CD4-positive, alpha-beta T cell treated with Interleukin-4 for 4 hours (primary cell): Measurements from ENCODE around the gene METAP1.
"Not testable (repeated sequence)": the region's sequence is repeated elsewhere in the genome, so short reads cannot be mapped to it uniquely, and the experiment has no call there.

ENCODE experiments used
- DNase-seq: peaks from one replicate; pipeline ENCODE4 v3.0.0-alpha.2; 2020

METAP1 gene

DNA sequence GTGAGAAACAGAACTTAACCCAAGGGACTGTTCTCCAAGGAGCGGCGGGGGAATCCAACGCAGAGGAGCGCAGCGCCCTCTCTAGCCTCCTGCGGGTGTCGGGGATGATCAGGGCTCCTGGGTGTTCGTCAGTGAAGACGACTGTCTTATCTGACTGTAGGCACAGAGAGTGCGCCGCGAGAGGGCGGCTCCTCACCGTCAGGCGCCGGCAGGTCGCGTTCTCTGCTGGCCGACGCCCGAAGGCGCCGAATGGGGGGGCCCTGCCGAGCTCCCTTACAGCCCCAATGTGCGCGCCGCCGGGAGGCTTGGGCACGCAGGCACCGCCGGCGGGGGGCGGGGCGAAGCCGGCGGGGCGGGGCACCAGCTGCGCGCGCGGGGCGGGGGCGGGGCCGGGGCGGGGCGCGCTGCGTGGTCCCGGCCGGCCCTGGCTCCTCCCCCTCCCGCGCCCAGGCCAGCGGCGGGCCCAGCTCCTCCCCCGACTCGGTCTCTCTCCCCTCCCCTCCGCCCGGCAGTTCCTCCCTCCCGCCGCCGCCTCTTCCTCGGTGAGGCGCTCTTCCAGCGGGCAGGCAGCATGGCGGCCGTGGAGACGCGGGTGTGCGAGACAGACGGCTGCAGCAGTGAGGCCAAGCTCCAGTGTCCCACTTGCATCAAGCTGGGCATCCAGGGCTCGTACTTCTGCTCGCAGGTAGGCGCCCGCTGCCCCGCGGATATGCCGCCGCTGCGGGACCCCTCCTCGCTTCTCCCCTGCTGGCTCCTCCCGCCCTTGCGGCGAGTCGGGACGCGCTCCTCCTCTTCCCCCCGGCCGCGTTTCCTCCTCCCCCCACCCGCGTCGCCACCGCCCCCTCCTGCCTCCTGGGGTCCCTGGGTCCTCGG, at the start of gene METAP1:
TSS of gene METAP1 (plus strand) at position 539 of the 873 bp plus-strand sequence. CDS start at position 572, 33 bp downstream.
- DNase-seq: peak; percentile 98

DNA sequence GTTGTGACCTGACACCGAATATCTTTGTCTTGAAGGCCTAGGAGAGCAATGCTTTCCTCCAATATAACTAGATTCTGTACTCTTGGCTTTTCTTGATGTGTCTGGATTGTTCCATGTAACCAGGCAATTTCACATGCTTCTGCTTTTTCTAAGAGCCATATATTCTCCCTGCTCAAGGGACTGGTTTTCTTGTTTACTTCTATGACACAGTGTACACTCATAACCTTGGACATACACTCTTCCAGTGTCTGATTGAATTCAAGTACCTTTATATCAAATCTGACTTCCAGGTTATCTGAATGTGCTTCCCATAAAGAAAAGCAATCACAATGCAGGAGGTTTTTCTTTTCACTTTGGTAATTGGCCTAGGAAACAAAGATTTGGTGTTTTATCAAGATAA, 49.2 kb upstream of the METAP1 start:
- no peak for DNase-seq

DNA sequence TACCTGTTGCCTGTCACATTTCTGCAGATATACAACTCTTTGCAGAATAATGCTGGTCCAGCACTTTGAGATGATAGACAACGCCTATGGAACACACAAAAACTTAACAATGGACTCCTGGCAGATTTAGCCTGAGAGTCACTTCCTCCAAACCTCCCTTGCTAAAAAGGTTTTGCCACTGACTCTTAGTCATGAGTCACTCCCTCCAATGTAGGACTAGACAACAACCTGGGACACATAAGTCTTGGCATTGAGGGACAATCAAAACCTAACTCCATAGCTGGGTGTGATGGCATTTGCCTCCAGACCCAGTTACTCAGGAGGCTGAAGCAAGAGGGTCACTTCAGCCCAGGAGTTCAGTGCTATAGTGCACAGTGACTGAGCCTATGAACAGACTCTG, 44.6 kb upstream of the METAP1 start:
- no peak for DNase-seq

DNA sequence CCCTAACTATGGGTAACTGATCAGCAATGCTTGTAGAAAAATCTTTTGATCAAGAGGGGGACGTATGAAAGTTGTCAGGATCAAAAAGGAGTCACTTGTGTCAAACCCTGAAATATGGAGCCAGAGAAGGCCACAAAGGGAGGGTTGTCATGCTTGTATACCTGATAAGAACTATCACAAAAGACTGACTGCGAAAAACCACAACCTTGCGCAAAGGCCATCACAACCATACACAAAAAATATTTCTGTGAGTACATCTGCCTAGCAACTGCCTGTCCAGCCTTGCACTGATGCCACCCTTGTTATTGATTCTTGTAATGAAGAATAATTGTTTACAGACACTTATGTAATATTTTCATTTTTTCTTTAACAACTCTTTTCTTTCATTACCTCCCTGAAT, 43.8 kb upstream of the METAP1 start:
- no peak for DNase-seq

DNA sequence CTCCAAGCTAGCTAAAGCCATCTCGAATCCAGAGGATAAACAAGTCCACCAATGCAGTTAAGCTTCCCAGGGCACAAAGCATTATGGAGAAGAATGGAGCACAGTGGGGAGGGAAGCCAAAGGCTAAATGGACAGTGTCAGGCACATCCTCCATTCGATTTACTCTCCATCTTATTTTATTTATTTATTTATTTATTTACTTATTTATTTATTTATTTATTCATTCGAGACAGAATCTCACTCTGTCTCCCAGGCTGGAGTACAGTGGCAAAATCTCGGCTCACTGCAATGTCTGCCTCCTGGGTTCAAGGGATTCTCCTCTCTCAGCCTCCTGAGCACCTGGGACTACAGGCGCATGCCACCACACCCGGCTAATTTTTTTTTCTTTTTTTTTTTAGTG, 40.3 kb upstream of the METAP1 start:
- DNase-seq: no peak

DNA sequence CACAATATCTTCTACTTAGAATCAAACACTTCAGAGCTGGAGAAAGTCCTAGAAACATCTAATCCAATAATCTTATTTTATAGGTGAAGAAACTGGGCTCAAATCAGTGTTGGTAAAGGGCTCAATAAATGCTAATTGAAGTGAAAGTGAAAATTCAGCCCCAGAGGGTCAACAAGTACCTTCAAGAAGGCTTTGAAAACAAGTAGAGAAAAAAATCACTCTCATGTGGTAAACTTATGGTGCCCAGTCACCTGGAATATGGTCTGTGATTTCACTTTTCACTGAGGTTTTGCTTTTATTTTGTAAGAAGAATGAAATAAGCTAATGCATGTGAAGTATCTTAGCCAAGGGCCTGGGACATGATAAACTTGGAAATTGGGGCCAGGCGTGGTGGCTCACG, 37.5 kb upstream of the METAP1 start:
- DNase-seq: no peak

DNA sequence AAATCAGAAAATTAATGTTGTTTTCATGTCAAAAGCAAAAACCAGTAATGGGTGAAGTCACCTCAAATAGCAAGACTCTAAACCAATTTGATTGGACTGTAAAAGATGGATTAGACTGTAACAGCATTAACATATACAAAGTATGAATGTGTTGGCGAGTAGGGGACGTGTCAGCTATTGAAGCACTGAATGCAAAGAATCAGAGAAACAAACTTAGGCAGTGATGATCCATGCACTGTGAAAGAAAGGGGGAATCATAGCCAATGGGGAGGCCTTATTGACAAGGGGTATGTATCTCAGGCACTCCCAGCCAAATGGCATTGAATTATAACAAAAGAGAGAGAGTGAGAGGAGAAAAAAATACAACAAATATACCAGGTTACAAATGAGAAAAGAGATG, 36.1 kb upstream of the METAP1 start:
- no peak for DNase-seq

DNA sequence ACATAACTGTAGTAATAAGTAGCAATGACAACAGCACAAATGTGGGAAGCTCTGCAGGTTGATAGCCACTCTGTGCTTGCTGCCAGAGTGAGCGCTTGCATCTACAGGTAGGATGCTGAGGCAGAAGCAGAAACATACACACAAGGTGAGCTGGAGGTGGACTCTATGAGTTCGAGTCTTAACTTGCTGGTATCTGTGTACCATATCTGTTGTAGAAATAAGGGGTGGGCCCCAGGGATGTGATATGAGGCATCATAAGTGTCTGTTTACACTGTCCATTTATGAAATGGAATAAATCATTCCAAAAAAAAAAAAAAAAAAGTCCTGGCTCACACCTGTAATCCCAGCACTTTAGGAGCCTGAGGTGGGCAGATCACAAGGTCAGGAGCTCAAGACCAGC, 33.8 kb upstream of the METAP1 start:
- DNase-seq: no peak

DNA sequence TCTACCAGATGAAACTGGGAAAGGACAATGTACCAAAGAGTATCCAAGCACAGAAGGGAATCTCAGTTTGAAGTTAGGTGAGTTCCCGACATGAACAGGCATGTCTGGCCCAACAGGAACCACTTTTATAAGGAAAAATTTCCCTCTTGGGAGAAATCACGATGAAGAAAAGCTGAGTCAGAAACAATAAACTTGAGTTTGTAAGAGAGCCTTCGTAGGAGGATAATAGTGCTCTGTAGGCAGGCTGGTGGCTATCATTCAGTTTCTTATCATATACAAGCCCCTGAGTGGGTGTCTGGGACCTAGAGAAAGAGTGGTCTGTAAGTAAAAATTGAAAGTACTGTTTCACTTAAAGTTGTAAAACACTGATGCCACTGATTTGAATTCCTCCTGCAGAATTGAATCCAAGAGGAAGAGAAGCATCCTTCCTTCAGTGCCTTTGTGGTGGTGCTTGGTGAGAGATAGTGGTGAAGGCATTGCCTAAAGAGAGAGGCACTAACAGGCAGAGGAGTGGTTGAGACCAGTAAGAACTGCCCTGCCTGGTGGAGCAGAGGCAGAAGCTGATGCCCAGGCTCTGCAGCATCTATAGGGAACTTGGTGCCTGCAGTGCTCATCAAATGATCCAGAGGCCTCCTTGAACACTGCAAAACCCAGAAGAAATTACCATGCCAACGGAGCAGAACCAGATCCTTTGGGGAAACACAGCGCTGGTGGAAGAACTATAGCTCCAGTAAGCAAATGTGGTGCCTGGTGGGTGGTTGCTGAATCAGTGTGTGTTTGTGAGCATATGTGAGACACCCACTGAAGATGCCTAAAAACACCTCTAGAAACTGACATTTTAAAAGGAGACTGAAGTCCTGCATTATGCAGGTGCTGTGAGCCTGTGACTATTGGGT, 31.7 kb upstream of the METAP1 start:
- DNase-seq: no peak

DNA sequence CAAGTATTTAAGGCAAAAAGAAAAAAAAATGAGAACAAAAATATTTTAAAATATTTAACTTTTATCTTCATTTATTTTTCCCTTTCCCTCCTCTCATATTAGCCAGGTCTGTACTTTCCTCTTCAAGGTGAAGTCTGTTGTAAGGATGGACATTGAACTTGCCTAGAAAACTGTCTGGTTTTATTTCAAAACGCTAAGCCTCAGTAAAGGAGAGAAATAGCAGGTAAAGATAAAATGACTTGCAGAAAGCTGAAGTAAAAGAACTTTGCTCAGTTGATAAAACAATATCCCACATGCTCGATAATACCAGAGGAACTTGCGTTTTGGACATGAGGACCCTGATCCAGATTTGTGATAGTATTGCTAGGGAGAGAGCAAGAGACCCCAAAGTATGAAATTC, 28.6 kb upstream of the METAP1 start:
- DNase-seq: no peak

DNA sequence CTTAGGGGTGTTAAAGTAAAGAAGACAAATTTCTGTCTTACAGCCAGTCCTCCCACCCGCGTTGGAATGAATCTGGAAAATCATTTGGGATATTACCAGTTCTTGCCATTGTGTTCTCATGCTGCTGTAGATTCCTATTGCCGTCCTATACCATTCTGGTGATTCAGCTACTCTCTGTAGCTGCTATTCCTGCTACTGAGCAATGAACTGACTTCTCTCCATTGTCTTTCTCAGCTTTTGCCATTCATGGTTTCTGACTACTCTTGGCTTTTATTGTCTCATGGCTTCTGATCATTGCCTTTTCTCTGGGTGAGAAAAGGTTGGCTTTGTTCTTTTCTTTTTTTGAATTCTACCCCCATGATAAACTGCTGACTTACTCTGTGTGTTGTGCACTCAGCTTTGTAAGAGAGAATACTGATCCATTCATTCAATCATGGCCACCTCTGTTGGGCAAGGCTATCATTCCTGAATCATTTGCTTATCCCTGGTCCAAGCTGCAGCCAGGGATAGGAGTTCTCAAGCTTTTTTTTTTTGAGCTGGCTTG, 27.7 kb upstream of the METAP1 start:
- DNase-seq: no peak

DNA sequence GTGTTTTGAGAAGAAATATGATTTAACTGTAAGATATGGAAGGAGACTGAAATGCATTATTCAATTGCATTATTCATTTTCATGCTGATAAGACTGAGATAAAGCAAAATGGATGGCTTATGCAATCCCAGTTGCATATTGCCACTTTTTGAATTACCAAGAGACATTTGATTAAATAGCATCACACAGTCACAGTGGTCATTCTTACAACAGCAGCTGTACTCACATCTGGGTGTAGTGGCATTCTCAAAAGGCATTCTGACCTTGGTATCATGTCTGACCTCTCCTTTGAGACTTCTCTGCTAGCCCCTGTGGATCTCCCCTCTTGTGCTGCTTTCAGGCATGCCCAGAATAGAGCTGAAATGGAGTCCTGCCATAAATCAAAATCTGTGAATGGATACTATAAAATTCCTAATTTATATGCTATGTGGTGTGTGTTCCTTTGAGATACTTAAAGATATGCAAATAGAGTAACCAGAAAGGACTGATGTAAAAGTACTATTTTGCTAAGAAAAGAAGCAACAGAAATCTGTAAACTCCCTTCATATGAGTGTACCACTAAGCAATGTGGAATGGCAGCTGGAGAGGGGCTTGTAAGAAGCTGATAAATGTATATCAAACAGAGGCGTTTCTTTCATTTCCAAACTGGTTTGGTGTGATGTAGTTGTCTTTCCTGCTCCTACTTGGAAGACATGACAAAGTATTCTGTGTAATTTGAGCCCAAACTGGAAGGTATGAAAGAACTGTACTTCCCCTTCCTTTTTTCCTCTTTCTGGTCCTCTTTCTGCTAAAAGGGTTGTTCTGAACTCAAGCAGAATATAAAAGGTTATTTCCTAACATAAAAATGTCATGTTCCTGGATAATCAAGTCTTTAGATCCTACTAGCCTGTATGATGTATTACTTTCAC, 25.4 kb upstream of the METAP1 start:
- no peak for DNase-seq

DNA sequence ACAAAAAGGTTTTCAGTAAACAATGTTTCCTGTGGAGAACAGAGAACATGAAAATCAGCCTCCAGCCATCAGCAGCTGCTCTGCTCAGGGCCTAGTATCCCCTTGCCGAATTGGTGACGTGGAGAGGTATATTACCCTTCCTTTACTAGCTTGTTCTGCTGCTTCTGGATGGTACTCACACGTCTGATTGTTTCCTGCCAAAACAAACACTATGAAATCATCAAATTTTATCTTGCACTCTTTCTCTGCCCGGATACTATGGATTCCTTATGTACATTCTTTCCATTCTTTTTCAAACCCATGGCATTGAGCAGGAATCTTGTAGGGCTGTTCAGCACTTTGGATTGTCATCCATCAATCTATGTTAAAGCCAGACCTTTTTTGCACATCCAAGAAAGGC, 18.8 kb upstream of the METAP1 start:
- no peak for DNase-seq

DNA sequence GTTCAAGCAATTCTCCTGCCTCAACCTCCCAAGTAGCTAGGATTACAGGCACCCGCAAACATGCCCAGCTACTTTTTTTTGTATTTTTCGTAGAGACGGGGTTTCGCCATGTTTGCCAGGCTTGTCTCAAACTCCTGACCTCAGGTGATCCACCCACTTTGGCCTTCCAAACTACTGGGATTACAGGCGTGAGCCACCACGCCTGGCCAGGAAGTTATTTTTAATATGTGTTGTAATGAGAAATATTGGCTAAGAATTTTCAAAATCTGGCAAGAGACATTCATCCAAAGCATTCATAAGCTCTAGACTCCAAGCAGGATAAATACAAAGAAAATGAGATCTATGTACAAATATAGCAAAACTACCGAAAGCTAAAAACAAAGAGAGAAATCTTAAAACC, 18.0 kb upstream of the METAP1 start:
- DNase-seq: no peak

DNA sequence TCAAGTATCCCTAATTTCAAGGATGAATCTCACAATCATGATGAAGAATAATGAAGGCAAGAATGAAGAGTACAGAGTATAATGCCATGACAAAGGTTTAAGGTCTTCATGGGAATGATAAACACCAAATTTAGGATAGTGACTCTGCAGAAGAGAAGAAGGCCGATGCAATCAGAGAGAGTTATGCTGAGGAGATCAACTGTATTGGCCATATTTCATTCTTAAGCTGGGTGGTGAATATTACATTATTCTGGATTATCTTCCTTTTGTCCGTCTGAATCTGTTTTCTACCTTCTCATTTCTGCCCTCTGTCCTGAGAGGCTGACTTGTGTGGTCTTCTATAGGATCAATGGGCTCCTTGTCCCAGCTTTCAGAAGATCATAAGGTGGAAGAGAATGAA, 7.8 kb upstream of the METAP1 start:
- no peak for DNase-seq

DNA sequence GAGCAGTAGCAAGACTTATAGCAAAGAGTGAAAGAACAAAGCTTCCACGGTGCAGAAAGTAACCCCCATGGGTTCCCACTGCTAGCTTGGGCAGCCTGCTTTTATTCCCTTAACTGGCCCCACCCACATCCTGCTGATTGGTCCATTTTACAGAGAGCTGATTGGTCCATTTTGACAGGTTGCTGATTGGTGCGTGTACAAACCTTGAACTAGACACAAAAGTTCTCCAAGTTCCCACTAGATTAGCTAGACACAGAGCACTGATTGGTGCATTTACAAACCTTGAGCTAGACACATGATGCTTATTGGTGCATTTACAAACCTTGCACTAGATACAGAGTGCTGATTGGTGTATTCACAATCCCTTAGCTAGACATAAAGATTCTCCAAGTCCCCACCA, 2.7 kb upstream of the METAP1 start:
- DNase-seq: not testable (repeated sequence)

DNA sequence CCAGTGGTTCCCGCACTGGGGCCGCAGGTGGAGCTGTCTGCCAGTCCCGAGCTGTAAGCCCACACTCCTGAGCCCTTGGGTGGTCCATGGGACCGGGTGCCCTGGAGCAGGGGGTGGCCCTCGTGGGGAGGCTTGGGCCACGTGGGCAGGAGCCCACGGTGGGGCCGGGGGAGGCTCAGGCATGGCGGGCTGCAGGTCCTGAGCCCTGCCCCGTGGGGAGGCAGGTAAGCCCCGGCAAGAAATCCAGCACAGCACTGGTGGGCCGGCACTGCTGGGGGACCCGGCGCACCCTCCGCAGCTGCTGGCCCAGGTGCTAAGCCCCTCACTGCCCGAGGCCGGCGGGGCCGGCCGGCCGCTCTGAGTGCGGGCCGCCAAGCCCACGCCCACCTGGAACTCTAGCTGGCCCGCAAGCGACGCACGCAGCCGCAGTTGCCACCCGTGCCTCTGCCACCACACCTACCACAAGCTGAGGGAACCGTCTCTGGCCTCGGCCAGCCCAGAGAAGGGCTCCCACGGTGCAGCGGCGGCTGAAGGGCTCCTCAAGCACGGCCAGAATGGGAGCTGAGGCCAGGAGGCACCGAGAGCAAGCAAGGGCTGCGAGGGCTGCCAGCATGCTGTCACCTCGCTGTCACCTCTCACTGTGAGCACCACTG, 2.0 kb upstream of the METAP1 start:
- no peak for DNase-seq

DNA sequence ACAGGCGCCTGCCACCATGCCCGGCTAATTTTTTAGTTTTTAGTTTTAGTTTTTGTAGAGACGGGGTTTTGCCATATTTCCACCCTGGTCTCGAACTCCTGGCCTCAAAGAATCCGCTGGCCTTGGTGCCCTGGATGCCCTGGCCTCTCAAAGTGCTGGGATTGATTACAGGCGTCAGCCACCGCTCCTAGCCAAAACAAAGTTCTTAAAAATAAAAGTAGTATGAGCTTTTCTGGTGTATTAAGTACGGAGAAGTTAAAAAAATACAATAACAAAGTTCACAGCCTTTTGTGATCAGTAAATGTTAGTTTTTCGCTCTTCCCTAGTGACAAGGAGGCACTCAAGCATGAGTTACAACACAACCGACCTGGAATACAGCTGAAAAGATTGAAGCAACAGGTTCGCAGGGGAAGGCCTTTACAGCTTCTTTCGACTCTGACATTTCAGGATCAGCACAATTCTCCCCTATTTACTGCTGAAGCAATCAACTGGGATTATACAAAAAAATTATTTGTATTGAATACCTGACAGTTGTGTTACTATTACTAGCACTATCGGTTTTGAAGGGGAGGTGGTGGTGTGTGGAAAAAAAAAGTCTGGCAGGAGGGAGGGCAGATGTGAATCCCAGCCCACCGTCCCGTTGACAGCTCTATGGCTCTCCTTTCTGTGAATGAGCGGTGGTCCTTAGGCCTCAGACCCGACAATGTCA, 893 bp upstream of the METAP1 start:
- DNase-seq: no peak

DNA sequence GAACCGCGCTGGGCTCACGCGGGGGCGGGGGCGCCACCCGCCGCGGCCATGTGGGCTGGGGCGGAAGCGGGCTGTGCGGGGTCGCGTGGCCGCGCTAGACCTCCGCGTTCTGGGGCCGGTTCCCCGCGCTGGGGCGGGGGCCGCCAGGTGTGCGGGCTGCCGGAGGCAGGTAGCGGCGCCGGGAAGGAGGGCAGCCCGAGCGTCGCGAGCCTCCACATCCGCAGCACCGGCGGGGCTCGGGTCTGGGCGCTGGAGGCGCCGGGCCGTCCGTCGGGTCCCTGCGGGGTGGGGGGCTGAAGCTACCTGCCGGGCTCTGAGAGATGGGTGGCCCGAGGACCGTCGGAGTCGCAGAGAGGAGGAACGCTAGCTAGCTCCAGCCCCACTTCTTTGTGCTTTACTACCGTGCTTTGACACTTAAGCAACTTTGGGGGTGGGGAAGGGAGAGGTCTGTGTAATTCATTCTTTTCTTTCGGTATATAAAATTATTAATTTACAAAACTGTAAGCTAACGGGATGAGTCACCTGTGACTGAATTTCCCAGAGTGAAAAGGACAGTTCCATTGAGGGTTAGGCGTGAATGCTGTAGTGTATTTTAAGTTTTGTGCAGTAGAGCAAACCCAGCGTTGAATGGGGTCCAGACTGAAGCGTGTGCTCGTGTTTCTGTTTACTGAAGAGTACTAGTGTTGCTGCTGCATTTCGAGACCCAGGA, 689 bp downstream of the METAP1 start:
- DNase-seq: peak; percentile 22

DNA sequence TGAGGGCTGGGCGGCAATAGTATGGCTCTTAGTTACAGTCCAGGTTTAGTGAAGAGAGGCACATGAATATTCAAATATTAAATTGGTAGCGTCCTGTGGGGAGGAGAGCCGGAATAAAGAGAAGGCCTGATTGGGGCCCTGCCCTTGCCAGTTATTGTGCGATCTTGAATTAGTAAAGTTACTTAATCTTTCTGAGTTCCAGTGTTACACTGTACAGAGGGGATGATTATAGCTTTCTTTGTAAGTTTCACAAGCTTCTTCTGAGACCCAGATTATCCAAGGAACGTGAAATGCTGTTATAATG, 1.2 kb downstream of the METAP1 start:
- DNase-seq: no peak

DNA sequence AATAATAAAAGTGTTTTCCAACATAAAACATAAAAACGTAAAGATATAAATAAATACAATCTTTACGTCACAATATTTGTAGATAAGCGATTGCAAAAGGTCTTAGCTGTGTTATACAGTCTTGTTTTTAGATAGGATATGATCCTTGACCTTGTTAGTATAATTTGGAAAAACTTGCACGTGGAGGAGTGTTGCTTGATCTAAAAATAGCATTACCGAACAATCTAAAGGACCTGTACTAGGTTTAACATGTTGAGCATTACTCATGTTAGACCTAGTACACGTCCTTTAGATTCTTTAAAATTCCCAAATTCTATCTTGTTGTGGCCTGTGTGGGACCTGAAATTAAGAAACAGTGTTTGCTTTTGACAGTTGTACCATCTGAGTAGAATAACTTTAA, 1.6 kb downstream of the METAP1 start:
- no peak for DNase-seq
